ENCODE data around the gene SESN1. TPM values are rescaled to one million over a fixed set of nuclear protein-coding genes. Genes with fewer than 3 reads are reported as not detected.
A peak's percentile ranks its signal among the peaks of the same experiment; 100 is the strongest.

SESN1 gene
- total RNA-seq, 4 donors from 2014 or later = 10.4 to 55.9 (median 21.7) TPM

- H3K27ac ChIP-seq = peak overlapping the region in 3 of 4 donors; percentile 6 to 13 (median 11)
- H3K9me3 ChIP-seq = no peaks in the 10 kb centered on the region
- peaks cover 3 to 33% (median 7%) of the 10 kb centered on the region in 3 donors for H3K4me1 ChIP-seq
- H3K36me3 ChIP-seq = peaks cover 0 to 4% (median 0%) of the 10 kb centered on the region in 3 donors
- no peaks in the 10 kb centered on the region for H3K27me3 ChIP-seq
- no peak for TF ChIP-seq CTCF (IDR thresholded peaks at IDR 0.05)
- no peak for TF ChIP-seq POLR2A (IDR thresholded peaks at IDR 0.05)
- intact Hi-C loops (cut with DNase I) = no loop called here
- H3K4me3 ChIP-seq = no peak overlapping the region
- WGBS, 2 donors = 85 to 88% methylated on average over 4 of the region's 4 CpGs
- no peak for DNase-seq
These were observed 13.0 kb downstream of the SESN1 start for GRCh38 chr6:109081516-109082187.

GRCh38 chr6:109081026-109081425, 13.6 kb downstream of the SESN1 start:
- H3K4me3 ChIP-seq = no peak overlapping the region
- peaks cover 3 to 39% (median 7%) of the 10 kb centered on the region in 3 donors for H3K4me1 ChIP-seq
- intact Hi-C loops (cut with DNase I) = no loop called here
- peaks cover 0 to 2% (median 0%) of the 10 kb centered on the region in 3 donors for H3K36me3 ChIP-seq
- TF ChIP-seq CTCF (IDR thresholded peaks at IDR 0.05) (no peak), POLR2A (IDR thresholded peaks at IDR 0.05) (no peak)
- no peak overlapping the region for H3K27ac ChIP-seq
- DNase-seq = no peak
- no peaks in the 10 kb centered on the region for H3K9me3 ChIP-seq
- H3K27me3 ChIP-seq = no peaks in the 10 kb centered on the region
- WGBS, 2 donors = 86 to 94% methylated on average over 1 of the region's 1 CpG

- TF ChIP-seq POLR2A (IDR thresholded peaks at IDR 0.05) = no peak
- no peak for TF ChIP-seq CTCF (IDR thresholded peaks at IDR 0.05)
- DNase-seq = no peak
- H3K4me3 ChIP-seq = no peak overlapping the region
- no peaks in the 10 kb centered on the region for H3K36me3 ChIP-seq
- H3K4me1 ChIP-seq = peaks cover 3 to 43% (median 7%) of the 10 kb centered on the region in 3 donors
- 51% methylated on average over 4 of the region's 4 CpGs for WGBS, 2 donors
- H3K27ac ChIP-seq = peak overlapping the region in 3 of 4 donors; percentile 24 to 40 (median 34)
- no peaks in the 10 kb centered on the region for H3K27me3 ChIP-seq
- intact Hi-C loops (cut with DNase I) = loop anchor here (10.0 kb wide), 2 partner anchors 165 to 535 kb away; no protein-coding TSS in a partner anchor
- H3K9me3 ChIP-seq = no peaks in the 10 kb centered on the region
These were observed 14.7 kb downstream of the SESN1 start for GRCh38 chr6:109079981-109080380.

GRCh38 chr6:109076377-109076776, 18.3 kb downstream of the SESN1 start:
- intact Hi-C loops (cut with DNase I) = loop anchor here (10.0 kb wide), 2 partner anchors 162 to 532 kb away; no protein-coding TSS in a partner anchor
- Histone ChIP-seq H3K4me1 (peaks cover 0 to 43% (median 2%) of the 10 kb centered on the region in 3 donors), H3K27ac (no peak overlapping the region), H3K4me3 (no peak overlapping the region), H3K36me3 (no peaks in the 10 kb centered on the region), H3K27me3 (no peaks in the 10 kb centered on the region), H3K9me3 (no peaks in the 10 kb centered on the region)
- 30 to 38% methylated on average over 3 of the region's 3 CpGs for WGBS, 2 donors
- DNase-seq = no peak
- TF ChIP-seq CTCF (IDR thresholded peaks at IDR 0.05) = no peak
- TF ChIP-seq POLR2A (IDR thresholded peaks at IDR 0.05) = no peak

- TF ChIP-seq POLR2A (IDR thresholded peaks at IDR 0.05) (no peak), CTCF (IDR thresholded peaks at IDR 0.05) (no peak)
- peaks cover 0 to 39% (median 2%) of the 10 kb centered on the region in 3 donors for H3K4me1 ChIP-seq
- intact Hi-C loops (cut with DNase I) = loop anchor here (10.0 kb wide), 2 partner anchors 161 to 531 kb away; no protein-coding TSS in a partner anchor
These were observed 18.7 kb downstream of the SESN1 start for GRCh38 chr6:109075934-109076333.

More at GRCh38 chr6:109075934-109076333, 18.7 kb downstream of the SESN1 start:
- no peak overlapping the region for H3K4me3 ChIP-seq
- H3K27ac ChIP-seq = no peak overlapping the region
- DNase-seq = no peak
- H3K27me3 ChIP-seq = no peaks in the 10 kb centered on the region
- H3K9me3 ChIP-seq = no peaks in the 10 kb centered on the region
- H3K36me3 ChIP-seq = no peaks in the 10 kb centered on the region
